Large intestine (tissue), 3 donors: ENCODE measurements around the gene STK17B. TPM values are rescaled to one million over a fixed set of nuclear protein-coding genes. Genes with fewer than 3 reads are reported as not detected.

Experiments
- DNase-seq, 2 donors: peaks; one replicate each; pipeline versions ENCODE4 v3.0.0 to v3.0.0-alpha.2; 2013
- H3K27ac ChIP-seq: one replicate; pipeline ENCODE4 v1.5.1; 2013; ENCODE audit warnings: low read length
- H3K27me3 ChIP-seq: 2 replicates; pipeline ENCODE4 v1.6.1; 2013; ENCODE audit warnings: low read length; ENCODE audit not compliant: control insufficient read depth, insufficient read depth
- H3K36me3 ChIP-seq: 2 replicates; pipeline ENCODE4 v1.6.1; 2013; ENCODE audit warnings: low read length; ENCODE audit not compliant: control insufficient read depth, insufficient read depth
- H3K4me1 ChIP-seq: one replicate; pipeline ENCODE4 v1.6.1; 2013; ENCODE audit warnings: low read length; ENCODE audit not compliant: control insufficient read depth, insufficient read depth
- H3K4me3 ChIP-seq: one replicate; pipeline ENCODE4 v1.5.1; 2013; ENCODE audit warnings: low read length
- H3K9me3 ChIP-seq: one replicate; pipeline ENCODE4 v1.6.1; 2013; ENCODE audit warnings: mild to moderate bottlenecking, low read depth, low read length, moderate library complexity; ENCODE audit not compliant: control insufficient read depth
- WGBS: methylation state at CpG from one replicate; pipeline ENCODE4 v1.1.5; 2013; ENCODE audit warnings: low lambda C conversion rate; ENCODE audit not compliant: insufficient coverage; 5-methylcytosine and 5-hydroxymethylcytosine counted together
- polyA plus RNA-seq: library from polyadenylated mRNA; unstranded; fragments of 120-200 nt; gene quantifications from one replicate; pipeline ENCODE4 v1.2.1, GENCODE V29; 2013

Gene STK17B
- polyA plus RNA-seq, 1 donor: 14.3 TPM

DNA sequence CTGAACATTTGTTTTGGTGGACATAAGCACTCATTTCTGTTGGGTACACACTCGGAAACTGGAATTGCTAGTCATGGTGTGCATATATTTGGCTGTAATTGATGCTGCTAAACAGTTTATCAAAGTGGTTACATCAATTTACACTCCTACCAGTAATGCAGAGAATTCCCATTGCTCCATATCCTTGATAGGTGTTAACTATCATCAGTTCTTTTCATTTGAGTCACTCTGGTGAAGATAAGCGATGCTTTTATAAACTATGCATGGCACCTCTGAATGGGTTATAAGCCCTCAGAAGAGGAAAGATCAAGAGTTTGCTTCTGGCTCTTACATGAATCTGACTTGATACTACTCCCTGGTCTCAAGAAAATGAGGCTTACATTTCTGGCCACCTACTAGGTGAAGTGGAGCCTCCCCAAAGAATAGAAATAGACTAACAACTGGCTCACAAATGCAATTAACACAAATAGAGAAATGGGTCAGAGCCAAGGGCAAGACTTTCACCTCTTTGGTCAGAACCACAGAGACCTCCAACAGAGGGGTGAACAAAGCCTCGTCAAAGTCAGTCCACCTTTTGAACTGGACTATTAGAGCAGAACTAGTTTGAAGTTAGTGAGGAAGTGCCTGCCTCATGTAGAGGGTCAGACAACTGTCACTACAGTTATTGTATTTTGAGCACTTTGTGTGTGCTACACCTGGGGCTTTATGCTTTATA lies 15.0 kb upstream of the STK17B start:
- no CpG with 5 or more reads among the region's 3 CpGs for WGBS
- Histone ChIP-seq H3K27ac (no peak overlapping the region), H3K4me1 (no peaks in the 10 kb centered on the region), H3K36me3 (no peaks in the 10 kb centered on the region), H3K4me3 (no peak overlapping the region), H3K27me3 (no peaks in the 10 kb centered on the region), H3K9me3 (no peaks in the 10 kb centered on the region)
- no peak for DNase-seq

GRCh38 chr2:196184921-196185320 lies 13.5 kb upstream of the STK17B start:
- no peaks in the 10 kb centered on the region for H3K4me1 ChIP-seq
- H3K4me3 ChIP-seq: no peak overlapping the region
- H3K27me3 ChIP-seq: no peaks in the 10 kb centered on the region
- H3K27ac ChIP-seq: no peak overlapping the region
- 83% methylated on average over 1 of the region's 3 CpGs for WGBS
- DNase-seq: no peak
- no peaks in the 10 kb centered on the region for H3K36me3 ChIP-seq
- H3K9me3 ChIP-seq: no peaks in the 10 kb centered on the region

DNA sequence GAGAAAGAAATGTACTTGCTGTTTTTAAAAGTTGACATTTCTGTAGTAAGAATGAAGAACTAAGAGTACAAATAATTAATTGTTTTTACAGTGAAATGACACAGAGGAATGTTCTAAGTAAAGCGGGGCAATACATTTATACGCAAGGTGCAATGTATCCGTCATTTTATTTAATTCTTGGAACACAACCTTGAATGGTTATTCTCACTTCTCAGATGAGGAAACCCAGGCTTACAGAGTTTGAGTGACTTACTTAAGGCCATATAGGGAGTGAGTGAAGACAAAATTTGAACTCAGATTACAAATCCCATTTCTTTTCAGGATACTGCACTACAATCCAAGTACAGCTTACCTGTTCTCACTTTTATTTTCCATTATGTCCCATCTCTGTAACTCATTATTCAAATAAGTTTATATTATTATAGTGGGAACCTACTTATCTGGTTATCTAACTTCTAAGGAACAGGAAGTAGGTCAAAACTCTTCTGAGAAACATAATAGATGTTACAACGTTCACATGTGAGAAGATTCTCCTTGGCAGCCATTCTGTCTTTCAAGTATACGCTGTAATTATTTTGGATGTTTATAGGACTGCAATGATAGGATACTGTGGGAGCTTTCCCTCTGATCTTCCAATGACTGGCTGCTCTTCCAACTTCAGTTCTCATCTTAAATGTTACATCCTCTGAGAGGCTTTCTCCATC lies 12.3 kb upstream of the STK17B start:
- no peaks in the 10 kb centered on the region for H3K4me1 ChIP-seq
- no peak overlapping the region for H3K4me3 ChIP-seq
- no peaks in the 10 kb centered on the region for H3K9me3 ChIP-seq
- H3K36me3 ChIP-seq: no peaks in the 10 kb centered on the region
- no peak for DNase-seq
- H3K27ac ChIP-seq: no peak overlapping the region
- WGBS: no CpG with 5 or more reads among the region's 5 CpGs
- H3K27me3 ChIP-seq: no peaks in the 10 kb centered on the region

GRCh38 chr2:196183172-196183473 lies 11.7 kb upstream of the STK17B start:
- no peaks in the 10 kb centered on the region for H3K9me3 ChIP-seq
- DNase-seq: no peak
- WGBS: no CpG with 5 or more reads among the region's 3 CpGs
- H3K27ac ChIP-seq: no peak overlapping the region
- no peak overlapping the region for H3K4me3 ChIP-seq
- no peaks in the 10 kb centered on the region for H3K36me3 ChIP-seq
- H3K4me1 ChIP-seq: no peaks in the 10 kb centered on the region
- no peaks in the 10 kb centered on the region for H3K27me3 ChIP-seq

DNA sequence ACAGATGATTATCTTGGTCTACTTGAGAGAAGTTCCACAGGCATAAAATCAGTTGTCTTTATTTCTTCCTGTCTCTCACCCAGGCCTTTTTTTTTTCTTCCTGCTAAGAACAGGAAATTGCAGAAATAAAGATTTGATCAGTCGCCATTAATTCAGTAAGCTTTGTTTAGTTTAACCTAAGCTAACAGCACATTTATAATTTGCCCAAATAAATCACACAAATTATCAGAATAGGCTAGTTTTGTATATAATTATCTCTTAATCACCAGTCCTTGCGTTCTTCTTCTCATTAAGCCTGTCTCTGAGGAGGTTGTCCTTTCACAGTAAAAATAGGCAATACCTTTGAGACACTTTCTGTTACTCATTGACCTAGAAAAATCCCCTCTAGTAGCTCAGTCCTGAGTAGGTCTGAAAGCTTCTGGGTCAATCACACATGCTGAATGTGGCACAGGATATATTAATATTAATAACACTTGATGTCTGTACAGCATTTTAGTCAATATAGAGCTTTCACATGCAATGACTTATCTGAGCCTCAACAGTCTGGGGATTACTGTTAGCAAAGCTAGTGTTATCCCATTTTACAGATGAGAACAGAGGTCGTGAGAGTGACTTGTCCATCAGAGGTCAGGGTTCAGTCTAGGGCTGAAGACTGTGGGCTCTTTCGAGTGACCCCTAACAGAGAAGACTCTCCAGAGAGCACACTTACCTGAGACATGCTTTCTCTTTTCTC lies 11.2 kb upstream of the STK17B start:
- no peaks in the 10 kb centered on the region for H3K4me1 ChIP-seq
- H3K27me3 ChIP-seq: no peaks in the 10 kb centered on the region
- no peaks in the 10 kb centered on the region for H3K36me3 ChIP-seq
- no peak for DNase-seq
- no peak overlapping the region for H3K4me3 ChIP-seq
- no peak overlapping the region for H3K27ac ChIP-seq
- no peaks in the 10 kb centered on the region for H3K9me3 ChIP-seq
- WGBS: 29% methylated on average over 1 of the region's 4 CpGs

GRCh38 chr2:196181484-196181883 lies 10.1 kb upstream of the STK17B start:
- H3K36me3 ChIP-seq: no peaks in the 10 kb centered on the region
- no CpG with 5 or more reads among the region's 3 CpGs for WGBS
- H3K9me3 ChIP-seq: no peaks in the 10 kb centered on the region
- no peaks in the 10 kb centered on the region for H3K27me3 ChIP-seq
- no peak overlapping the region for H3K27ac ChIP-seq
- H3K4me3 ChIP-seq: no peak overlapping the region
- H3K4me1 ChIP-seq: no peaks in the 10 kb centered on the region
- no peak for DNase-seq

GRCh38 chr2:196177124-196177523 lies 5.7 kb upstream of the STK17B start:
- DNase-seq: no peak
- Histone ChIP-seq H3K4me1 (no peaks in the 10 kb centered on the region), H3K27me3 (no peaks in the 10 kb centered on the region), H3K4me3 (no peak overlapping the region), H3K36me3 (no peaks in the 10 kb centered on the region), H3K9me3 (no peaks in the 10 kb centered on the region), H3K27ac (no peak overlapping the region)
- 100% methylated on average over 1 of the region's 2 CpGs for WGBS

DNA sequence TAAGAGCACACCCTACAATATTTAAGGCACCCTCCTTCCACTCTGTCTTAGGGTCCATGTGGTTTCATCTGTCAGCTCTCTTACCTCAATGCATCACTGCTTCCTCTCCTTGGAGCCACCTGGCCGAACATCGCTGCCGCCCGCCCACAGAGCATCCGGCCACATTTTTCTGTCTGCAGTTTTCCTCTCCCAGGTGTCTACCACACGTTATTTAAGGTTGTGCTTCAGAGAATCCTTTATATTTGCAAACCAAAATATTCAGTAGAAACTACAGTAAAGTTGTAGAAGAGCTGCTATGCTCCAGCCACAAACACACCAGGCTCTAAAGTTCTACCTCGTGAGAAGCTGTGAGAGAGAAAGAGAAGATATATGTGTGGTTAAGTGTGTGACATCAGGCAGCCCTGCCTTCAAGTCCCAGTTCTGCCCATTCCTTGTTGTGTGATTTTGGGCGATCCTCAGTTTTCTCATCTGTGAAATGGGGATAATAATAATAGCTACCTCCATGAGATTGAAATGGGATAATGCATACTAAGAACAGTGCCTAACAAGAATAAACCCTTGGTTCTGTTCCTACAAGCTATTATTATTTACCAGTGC lies 4.9 kb upstream of the STK17B start:
- H3K27ac ChIP-seq: no peak overlapping the region
- no peaks in the 10 kb centered on the region for H3K4me1 ChIP-seq
- H3K36me3 ChIP-seq: no peaks in the 10 kb centered on the region
- peak in 1 of 2 donors; percentile 23 for DNase-seq
- no peaks in the 10 kb centered on the region for H3K9me3 ChIP-seq
- no peaks in the 10 kb centered on the region for H3K27me3 ChIP-seq
- H3K4me3 ChIP-seq: no peak overlapping the region
- no CpG with 5 or more reads among the region's 8 CpGs for WGBS

GRCh38 chr2:196174404-196174803 lies 3.0 kb upstream of the STK17B start:
- WGBS: no CpG with 5 or more reads among the region's 3 CpGs
- H3K4me3 ChIP-seq: no peak overlapping the region
- no peak overlapping the region for H3K27ac ChIP-seq
- no peaks in the 10 kb centered on the region for H3K36me3 ChIP-seq
- no peaks in the 10 kb centered on the region for H3K4me1 ChIP-seq
- H3K9me3 ChIP-seq: no peaks in the 10 kb centered on the region
- no peak for DNase-seq
- no peaks in the 10 kb centered on the region for H3K27me3 ChIP-seq

- no peak overlapping the region for H3K27ac ChIP-seq
- no peaks in the 10 kb centered on the region for H3K27me3 ChIP-seq
- H3K4me1 ChIP-seq: no peaks in the 10 kb centered on the region
- H3K36me3 ChIP-seq: no peaks in the 10 kb centered on the region
- WGBS: 100% methylated on average over 1 of the region's 5 CpGs
- no peak overlapping the region for H3K4me3 ChIP-seq
- DNase-seq: no peak
- no peaks in the 10 kb centered on the region for H3K9me3 ChIP-seq
Measured at GRCh38 chr2:196173505-196173904, 2.1 kb upstream of the STK17B start.
